ENCODE data around the gene CCDC117. TPM values are rescaled to one million over a fixed set of nuclear protein-coding genes. Genes with fewer than 3 reads are reported as not detected.

CCDC117 gene
- polyA plus RNA-seq, 1 of the 3 experiments (the other 2 are of a cell fraction): 4.2 TPM

GRCh38 chr22:28791124-28791523 lies 18.6 kb downstream of the CCDC117 start:
- Histone ChIP-seq H3K9me2 (no peaks in the 10 kb centered on the region), H3K4me2 (no peak overlapping the region), H3F3A (replicated peaks; ENCODE audit: insufficient read depth) (peaks cover 53% of the 10 kb centered on the region), H3K79me2 (ENCODE audit: insufficient read depth) (peaks cover 29% of the 10 kb centered on the region), H3K9me3 (no peaks in the 10 kb centered on the region), H3K27me3 (ENCODE audit: insufficient read depth) (no peaks in the 10 kb centered on the region), H2AFZ (ENCODE audit: low read depth) (no peak overlapping the region), H3K36me3 (replicated peaks in 1 of 2; ENCODE audit: control insufficient read depth in 1 of 2, insufficient read depth in 2 of 2, low read length in 1 of 2) (peaks cover 53 to 54% of the 10 kb centered on the region in 2 experiments), H3K4me1 (ENCODE audit: control insufficient read depth in 1 of 2, insufficient read depth in 2 of 2, low read depth in 1 of 2, low read length in 1 of 2) (no peaks in the 10 kb centered on the region; a peak in 1 of 4 replicates), H3K4me3 (ENCODE audit: low read depth in 2 of 2, low read length in 1 of 2) (no peak overlapping the region), H3K9ac (no peak overlapping the region), H3K27ac (ENCODE audit: low read depth in 2 of 2, low read length in 1 of 2) (no peak overlapping the region), H4K20me1 (ENCODE audit: insufficient read depth) (peaks cover 25% of the 10 kb centered on the region)
- WGBS (ENCODE audit: low lambda C conversion rate): 100% methylated on average over 5 of the region's 5 CpGs
- no peak for TF ChIP-seq FOXM1 (IDR thresholded peaks at IDR 0.05; ENCODE audit: low read depth)
- TF ChIP-seq REST (IDR thresholded peaks at IDR 0.05; ENCODE audit: low read depth, low read length): no peak
- TF ChIP-seq MEF2A (IDR thresholded peaks at IDR 0.05; ENCODE audit: borderline replicate concordance, low read depth): no peak
- no peak for TF ChIP-seq MAX (IDR thresholded peaks at IDR 0.05; ENCODE audit: low read depth)
- no peak for TF ChIP-seq EP300 (IDR thresholded peaks at IDR 0.05; ENCODE audit: borderline replicate concordance in 1 of 2, low read depth in 1 of 2, low read length in 1 of 2)
- no peak for TF ChIP-seq TAF1 (IDR thresholded peaks at IDR 0.05; ENCODE audit: borderline replicate concordance, low read depth, low read length)
- no peak for TF ChIP-seq GABPA (IDR thresholded peaks at IDR 0.05; ENCODE audit: low read depth)
- TF ChIP-seq YY1 (IDR thresholded peaks at IDR 0.05; ENCODE audit: low read depth): no peak
- TF ChIP-seq USF2 (IDR thresholded peaks at IDR 0.05; ENCODE audit: borderline replicate concordance, low read depth, low read length): no peak
- TF ChIP-seq RAD21 (IDR thresholded peaks at IDR 0.05; ENCODE audit: low read length): no peak
- no peak for TF ChIP-seq FOSL2 (IDR thresholded peaks at IDR 0.05; ENCODE audit: borderline replicate concordance, low read depth)
- no peak for TF ChIP-seq NRF1 (IDR thresholded peaks at IDR 0.05; ENCODE audit: low read depth, low read length)
- TF ChIP-seq ELF1 (IDR thresholded peaks at IDR 0.05): no peak
- no peak for TF ChIP-seq GATA2 (CRISPR knock-in tag; IDR thresholded peaks at IDR 0.05)
- CTCF ChIA-PET: interaction anchor here (0.6 to 1.8 kb wide), 4 partner anchors 12 to 249 kb away, joined by 3 to 7 read pairs (median 4); no protein-coding TSS in a partner anchor
- POLR2A ChIA-PET: interaction anchor here (0.7 kb wide), 1 partner anchor 35 kb away, joined by 3 read pairs; no protein-coding TSS in a partner anchor
- DNase-seq: no peak
